ELR (cell line): Measurements from ENCODE around the gene C17orf114.
A peak's percentile ranks its signal among the peaks of the same experiment; 100 is the strongest.
"Not testable (repeated sequence)": the region's sequence is repeated elsewhere in the genome, so short reads cannot be mapped to it uniquely, and the experiment has no call there.

Experiments used
- DNase-seq: peaks from one replicate; pipeline ENCODE4 v3.0.0-alpha.2; 2015; ENCODE audit warnings: low read depth

C17orf114 gene

DNA sequence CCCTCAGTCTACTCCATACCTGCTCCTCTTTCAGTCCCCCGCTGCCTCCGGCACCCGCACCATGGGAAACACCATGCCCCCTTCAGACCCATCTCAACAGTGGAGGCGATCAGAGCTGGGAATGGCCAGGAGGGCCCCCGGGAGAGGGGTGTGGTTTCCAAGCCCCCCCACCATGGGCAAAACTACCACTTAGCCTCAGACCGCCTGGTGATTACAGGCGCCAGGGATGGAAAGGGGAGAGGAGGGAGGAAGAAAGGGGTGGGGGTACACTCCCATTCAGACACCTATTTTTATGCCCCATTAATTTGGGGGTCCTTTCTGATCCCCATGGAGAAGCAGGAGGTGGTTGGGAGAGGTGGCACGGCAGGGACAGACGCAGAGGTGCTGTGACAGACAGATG lies at the start of gene C17orf114:
Gene C17orf114, minus strand, starts transcription at position 101 of the 400 bp plus-strand sequence.
- DNase-seq = no peak

DNA sequence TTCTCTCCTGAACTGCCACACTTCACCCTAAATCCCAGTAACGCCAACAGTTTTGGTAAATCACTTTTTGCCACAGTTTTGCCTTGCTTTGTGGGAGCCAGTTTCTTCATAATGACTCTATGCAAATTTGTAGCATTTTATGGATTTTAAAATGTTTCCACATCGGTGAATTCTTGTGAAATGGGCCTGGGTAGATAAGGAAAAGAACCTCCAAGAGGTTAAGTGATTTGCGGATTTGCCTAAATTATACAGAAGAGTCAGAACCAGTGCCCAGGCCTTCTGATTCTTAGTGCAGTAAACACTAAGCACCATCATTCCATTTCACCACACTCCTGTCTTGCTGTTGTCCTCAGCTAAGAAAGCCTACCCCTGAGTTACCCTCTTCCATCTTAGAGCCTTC lies 49.0 kb upstream of the C17orf114 start:
- no peak for DNase-seq

DNA sequence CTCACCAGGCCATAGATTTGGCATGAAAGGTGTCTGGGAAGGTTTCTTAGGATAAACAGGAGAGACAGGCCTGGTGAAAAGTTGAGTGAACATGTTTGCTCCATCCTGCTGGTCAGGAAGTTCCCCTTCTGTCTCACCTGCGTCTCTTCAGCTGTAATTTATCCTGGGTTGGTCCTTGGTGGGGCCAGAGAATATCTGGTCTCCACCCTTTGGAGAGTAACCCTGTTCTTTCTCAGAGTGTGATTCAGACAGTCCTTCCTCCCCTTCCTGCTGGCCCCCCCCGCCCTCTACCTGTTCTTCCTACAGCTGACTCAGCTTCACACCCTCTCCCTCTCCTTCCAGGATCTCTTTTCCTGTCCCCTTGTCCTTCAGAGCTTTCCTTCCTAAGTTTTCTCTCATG lies 48.1 kb upstream of the C17orf114 start:
- DNase-seq = no peak

DNA sequence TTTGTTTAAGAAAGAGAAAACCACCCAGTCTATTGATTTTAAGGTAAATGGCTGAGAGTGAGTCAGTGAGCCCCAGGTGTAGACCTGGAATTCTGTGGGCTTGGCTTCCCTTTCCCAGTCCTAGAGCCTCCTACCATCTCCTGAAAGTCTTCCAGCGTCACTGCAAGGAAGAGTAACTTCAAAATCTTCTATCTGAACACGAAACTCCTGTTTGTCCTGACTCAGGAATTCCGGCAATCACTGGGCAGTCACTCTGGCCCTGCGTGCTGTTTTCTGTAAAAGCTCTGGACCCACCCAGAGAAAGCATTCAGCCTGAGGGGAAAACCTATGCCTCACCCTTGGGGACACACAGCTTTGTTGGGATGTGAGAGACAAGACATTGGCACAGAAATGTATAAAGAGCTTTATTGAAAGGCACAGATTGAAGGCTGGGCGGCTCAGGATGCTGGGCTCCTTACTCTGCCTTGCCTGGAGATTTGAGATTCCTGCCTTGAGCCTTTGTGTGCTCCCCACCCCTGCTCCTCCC lies 46.9 kb upstream of the C17orf114 start:
- DNase-seq = peak; percentile 28

DNA sequence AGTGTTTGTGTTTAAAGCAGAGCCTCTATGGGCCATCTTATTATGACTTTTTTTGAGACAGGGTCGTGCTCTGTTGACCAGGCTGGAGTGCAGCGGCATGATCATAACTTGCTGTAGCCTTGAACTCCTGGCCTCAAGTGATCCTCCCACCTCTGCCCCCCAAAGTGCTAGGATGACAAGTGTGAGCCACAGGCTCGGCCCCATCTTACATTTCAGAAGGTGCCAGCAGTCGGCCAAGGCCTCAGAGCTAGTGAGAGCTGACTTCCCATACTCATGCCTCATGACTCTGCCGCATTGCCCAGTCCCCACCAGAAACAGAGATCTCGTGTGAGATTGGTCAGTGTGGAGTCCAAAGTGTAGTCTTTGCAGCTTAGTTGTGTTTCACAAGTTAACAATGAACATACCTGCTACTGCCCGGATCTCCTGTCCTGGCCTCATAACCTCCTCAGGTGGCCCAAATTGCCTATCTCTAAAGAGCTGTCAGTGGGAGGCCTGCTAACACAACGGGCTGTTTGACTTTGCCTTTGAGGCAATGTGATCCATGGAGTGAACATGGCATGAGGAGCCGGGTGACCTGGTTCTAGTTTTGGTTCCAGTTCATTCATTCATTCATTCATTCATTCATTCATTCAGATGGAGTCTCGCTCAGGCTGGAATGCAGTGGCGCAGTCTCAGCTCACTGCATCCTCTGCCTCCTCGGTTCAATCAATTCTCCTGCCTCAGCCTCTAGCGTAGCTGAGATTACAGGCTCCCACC lies 44.7 kb upstream of the C17orf114 start:
- DNase-seq = no peak

DNA sequence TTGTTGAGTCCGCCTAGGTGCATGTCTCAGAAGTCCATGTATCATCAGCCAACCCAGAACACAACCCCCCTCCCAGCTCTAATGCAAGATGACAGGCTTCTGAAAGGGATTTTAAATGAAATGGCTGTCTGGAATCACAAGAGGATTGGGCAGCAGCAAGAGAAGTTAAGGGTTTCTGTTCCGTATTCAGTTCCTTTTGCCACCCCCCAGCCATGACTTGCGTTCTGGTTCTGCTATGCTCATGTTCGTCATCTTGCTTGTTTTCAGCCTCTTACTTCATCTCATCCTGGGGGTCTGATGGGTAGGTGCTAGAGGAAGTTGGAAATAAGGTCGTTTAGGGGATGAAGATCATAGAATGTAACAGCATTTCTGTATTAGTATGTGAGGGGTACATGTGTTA lies 43.0 kb upstream of the C17orf114 start:
- no peak for DNase-seq

DNA sequence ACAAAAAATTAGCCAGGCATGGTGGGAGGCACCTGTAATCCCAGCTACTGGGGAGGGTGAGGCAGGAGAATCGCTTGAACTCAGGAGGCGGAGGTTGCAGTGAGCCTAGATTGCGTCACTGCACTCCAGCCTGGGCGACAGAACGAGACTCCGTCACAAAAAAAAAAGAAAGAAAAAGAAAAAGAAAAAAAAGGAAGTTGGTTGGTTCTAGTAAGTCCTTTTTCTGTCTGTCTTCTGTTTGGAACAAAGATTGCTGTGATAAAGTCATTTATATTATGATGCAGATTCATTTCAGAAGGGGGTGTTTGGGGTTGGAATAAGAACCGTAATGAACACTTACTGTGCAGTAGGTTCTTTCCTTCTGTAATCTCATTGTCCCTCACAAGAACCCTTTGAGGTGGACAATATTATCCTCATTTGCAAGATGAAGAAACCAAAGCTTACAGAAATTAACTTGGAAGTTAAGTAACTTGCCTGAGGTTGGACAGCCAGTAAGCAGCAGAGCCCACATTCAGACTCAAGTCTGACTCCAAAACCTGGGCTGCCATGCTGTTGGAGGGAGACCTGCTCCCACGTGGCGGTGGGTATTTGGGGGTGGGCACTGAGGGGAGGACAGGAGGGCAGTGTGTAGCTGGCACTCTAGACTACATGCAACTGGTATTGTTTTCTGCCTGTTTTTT lies 41.3 kb upstream of the C17orf114 start:
- DNase-seq = no peak

DNA sequence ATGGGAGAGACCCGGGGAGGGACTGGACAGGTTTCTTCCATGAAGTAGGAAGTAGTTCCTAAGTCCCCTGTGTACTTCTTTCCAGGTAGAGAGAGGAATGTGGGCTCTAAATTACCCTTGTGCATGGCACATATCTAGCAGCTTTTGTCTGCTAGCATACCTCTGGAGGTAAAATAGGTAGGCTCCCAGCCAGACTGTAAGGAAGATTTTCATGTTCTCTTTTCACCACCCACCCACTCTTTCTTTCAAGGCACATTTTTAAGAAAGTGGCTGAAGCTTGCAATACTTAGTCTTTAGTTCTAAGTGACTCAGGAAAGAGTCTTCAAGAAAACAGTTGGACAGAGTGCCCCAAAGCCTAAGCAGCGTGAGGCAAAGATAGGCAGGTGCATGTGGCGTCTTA lies 40.2 kb upstream of the C17orf114 start:
- DNase-seq = no peak

DNA sequence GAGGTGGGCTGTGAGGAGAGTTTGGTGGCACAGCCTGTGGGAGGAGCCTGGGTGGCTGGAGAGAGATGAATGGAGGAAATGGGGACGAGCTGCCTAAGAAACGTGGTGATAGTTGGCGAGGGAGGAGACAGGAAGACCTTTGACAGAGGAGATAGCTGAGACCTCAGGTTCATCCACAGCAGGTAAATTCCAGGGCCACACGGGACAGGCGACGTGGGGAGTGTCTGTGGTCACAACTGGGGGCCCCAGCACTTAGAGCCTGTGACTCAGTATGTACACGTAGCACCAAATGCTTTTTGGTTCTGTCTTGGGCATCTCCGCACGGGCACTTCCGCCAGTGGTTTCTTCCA lies 38.7 kb upstream of the C17orf114 start:
- no peak for DNase-seq

DNA sequence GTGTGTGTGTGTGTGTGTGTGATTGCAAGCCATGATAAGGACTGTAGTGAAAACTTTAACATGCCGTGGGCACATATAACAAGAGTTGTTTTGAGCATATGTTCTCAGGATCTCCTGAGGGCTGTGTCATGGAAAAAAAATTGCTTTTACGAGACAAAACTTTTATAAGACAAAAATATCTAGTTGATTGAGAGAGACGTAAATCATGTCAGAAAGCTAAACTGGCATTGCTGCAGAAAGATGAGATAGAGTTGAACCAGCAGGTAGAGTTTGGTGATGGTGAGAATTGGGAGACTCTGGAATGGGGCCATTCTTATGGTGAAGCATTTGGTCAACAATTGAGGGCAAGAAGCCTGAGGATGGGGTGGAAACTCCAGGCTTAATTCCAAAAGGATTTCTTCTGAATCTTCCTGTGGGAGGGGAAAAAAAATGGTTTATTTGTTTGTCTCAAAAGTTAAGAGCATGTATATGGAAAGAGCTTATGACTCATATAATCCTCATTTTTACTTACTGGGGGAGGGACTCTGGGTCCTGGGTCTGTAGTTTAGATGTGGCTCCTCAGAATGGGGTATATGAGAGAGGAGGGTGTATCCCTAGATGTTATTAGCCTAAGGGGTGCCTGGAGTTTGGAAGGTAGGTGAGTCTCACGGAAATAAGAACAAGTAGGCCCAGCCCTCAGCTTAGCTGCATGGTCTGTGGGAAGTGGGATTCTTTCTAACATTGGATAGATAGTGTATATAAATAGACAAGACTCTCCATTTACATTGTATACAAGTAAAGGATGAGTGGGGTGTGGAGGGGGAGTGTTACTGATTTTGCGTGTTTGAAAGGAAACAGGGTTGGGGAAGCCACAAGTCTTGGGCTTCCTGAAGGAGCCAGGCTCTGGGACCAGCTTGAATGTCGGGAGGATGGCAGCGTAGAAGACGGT lies 38.1 kb upstream of the C17orf114 start:
- peak; percentile 38 for DNase-seq

DNA sequence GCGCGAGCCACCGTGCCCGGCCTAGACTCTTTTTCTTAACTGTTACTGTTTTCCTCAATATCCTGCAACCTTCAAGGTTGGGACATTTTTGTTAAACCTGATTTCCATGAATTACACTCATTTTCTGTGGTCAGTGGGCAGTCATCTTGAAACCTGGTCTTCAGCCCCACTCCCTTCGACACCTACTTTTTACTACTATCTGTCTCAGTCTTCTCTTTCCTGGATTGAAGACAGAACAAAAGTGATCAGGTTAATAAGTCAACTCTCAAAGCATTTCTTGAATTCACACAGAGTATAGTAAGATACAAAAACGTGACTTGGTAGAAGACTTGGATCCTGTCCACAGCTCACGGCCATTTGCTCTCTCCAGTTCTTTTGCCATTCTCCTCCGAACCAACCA lies 37.1 kb upstream of the C17orf114 start:
- no peak for DNase-seq

DNA sequence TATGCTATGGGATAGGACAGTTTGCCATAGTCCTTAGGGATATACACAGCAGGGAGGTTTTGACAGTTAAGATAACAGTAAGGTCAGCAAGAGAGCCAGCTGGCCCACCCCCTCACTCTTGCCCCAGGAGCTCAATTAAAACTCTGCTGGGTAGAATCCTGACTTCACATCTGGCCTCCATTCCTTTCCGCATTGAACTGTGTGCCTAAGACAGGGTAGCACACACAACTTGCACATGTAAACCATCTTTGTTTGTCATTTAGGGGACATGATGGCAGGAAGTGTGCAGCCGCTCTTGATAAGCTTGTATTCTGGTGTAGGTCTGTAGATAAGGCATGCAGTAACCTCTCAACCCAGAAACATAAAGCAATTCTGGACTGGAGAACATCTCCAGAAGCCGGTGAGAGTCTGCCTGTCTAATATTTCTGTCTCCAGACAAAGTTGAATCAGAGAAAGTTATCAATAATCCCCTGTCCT lies 36.2 kb upstream of the C17orf114 start:
- DNase-seq = no peak

DNA sequence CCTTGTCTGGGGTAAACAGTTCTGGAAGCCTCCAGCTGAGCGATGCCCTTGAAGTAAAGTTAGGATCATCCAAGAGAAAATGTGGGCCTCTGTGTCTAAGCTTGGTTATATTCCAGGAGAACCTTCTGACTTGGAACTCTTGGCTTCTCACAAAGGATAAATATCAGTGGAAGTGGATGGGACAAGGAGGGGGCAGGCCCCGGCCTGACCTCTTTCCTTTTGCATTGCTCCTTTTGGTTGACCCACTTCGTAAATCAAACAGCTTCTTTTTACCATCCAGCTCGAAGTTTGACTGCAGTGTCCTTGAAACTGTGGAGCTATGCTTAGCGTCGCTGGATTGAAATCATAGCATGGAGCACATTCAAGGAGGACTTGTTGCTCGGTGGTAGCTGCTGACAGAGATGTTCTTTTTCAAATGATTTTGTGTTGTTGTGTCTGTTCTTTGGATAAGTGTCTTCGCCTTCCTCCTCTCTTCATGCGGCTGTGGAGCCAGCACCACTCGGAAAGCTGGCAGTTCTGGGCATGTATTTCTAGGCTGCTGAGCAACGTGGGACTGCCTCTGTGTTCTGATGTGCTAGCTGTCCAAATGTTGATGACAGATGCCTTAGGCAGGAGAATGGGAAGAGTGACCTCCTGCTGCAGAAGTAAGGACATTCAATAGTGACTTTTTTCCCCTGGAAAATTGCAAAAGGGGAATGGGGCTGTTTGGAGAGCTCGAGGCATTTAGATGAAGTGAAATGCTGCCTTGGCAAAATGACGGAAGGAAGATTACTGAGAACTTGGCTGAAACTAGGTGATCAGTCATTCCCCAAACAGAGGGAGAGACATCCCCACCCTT lies 35.6 kb upstream of the C17orf114 start:
- no peak for DNase-seq

DNA sequence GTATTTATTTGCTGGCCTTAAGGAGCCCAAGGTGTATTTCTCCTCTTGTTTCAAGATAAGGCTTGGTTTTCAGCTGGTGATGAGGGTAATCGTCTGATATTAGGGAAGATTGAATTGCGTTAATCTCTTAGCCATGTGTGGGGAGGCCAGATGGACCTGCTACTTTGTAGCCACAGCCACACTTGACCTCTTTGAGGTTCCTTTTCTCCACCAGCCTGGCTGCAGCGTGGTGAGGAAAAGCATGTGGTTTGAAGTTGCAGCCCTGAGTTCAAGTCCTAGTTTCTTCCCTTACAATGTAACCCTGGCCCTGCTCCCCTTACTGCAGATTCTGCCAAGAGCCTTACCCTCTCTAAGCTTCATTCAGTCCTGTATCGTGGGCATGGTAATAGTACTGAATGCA lies 34.1 kb upstream of the C17orf114 start:
- no peak for DNase-seq

DNA sequence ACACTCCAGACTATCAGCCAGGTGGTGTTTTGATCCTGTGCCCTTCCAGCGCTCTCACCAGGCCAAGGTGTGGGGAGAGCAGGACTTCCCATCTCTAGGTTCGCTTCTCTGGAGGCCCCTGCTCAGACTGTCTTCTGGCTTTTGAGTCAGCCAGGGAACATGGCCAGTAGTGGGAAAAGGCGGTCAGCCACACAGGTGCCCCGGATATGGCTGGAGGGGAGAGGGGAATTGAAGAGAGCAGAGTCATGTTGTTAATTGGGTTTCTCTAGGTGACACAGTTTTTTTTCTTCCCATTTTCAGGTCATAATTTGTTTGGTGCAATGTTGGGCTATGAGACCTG lies 32.5 kb upstream of the C17orf114 start:
- no peak for DNase-seq

DNA sequence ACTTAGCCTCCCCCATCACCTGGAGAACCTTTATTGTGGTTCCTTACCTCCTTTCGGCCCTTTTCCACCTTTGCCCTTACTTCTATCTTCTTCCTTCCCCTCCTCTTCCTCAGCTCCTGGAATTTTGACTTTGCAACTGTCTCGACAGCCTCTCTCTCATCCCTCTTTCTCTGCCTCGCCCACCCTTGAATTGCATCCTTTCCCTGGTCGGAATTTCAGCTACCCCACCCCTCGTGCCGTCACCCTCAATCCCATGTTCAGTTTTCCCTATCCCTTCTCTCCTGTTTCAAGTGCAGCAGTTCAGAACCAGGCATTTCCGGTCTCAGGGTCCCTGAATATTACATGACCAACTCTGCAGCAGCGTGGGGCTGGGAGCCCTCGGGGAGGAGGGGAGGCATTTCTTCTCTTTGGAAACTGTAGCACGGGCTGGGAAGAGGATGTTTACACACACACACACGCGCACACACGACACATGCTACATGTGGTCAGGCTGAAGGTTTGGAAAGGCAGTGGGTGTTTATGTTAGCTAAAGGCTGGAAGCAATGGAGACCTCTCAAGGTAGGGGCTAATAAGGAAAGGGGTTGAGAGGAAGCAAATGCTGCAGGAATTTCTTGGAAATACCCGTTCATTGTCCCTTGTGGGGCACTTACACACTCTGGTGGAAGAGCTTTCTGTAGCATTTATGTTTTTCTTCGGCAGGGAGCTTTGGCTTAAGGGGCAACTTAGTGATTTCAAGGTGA lies 32.0 kb upstream of the C17orf114 start:
- peak; percentile 72 for DNase-seq

DNA sequence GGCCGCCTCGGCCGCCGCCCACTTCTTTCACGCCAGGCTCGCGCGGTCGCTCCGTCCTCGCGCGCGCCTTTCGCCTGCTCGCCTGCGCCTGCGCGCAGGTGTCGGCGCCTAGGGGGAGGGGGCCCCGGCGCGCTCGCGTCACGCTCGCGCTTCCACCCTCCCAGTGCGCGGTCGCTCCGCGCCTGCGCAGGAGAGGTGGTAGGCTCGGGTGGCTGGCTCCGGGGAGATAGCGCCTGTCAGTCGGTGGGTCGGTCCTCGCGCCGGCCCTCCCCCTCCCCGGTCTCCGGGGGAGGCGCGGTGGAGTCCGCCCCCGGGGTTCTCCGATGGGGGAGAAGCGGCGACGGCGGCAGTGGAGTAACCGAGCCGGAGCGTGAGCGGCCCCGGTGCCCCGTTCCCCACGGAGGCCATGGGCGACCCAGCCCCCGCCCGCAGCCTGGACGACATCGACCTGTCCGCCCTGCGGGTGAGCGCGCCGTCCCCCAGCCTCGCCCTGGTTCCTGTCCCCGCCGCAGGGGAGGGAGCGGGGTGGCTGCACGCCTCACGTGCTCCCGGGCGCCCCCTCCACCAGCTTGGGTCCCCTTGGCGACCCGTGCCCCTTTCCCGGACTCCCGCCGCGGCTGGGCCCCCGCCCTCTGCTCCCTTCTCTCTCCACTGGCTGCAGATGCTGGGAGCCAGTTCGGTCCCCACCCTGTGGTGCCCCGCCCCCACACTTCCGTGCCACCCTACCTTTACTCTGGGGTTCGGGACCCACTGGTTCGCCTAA lies 31.2 kb upstream of the C17orf114 start, which contains the start of gene MINK1:
Gene MINK1, plus strand, starts transcription at position 163 of the 763 bp plus-strand sequence. Its CDS starts 244 bp downstream, at position 407.
- peak; percentile 93 for DNase-seq

DNA sequence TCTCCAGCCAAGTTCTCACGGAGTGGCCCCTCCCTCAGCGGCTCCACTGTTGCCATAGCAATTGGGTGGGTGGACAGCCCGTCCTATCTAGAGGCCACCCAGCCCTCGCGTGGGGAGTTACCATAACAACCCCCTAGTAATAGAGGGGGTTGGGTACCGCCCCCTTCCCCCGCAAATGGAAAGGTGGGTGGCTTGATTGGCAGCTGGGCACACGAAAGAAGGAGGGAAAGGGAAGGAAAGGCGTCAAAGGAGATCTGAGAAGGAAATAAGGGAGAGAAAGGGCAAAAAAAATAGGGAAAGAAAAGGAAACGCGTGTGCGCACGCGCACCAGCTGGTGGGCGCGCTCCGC lies 30.7 kb upstream of the C17orf114 start:
- DNase-seq = not testable (repeated sequence)

DNA sequence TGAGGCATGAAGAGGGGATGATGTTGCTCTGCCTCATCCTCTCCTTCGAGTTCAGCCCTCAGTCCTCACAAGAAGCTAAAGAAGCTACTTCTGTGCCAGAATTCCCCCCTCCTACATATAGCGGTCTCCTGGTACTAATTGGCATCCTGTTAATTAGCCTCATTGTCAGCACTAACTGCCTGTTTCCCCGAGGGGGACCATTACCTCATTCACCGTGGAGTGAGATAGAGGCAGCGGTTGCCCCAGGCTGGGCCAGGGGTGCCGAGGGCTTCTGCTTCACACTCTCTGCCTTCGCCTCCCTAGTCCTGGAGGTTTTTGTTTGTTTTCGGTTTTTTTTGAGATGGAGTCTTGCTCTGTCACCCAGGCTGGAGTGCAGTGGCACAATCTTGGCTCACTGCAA lies 25.3 kb upstream of the C17orf114 start:
- no peak for DNase-seq
